ENCODE data around the gene SLC22A23. TPM values are rescaled to one million over a fixed set of nuclear protein-coding genes. Genes with fewer than 3 reads are reported as not detected.

SLC22A23 gene
- total RNA-seq, 2 experiments from 2014 or later, result 0.23 to 0.24 TPM

DNA sequence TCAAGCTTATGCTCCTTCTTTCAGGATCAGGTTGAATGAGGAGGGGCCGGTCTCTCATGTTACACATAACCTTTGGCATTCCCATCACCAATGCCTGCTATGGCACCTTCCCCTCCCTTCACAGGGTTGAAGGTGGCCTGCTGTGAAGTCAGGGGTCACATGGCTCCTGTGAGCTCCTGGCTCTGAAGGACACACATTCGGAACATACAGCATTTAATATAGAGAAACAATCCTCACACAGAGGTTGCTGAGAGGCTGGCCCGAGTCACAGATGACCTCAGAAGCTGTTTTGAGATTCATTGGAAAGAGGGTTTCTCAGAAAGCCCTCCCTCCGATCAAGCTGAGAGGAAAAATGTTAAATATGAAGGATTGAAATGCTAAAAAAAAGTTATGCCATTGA, 116.0 kb downstream of the SLC22A23 start:
- no peak overlapping the region for H3K4me3 Mint-ChIP-seq
- no peaks in the 10 kb centered on the region for H3K36me3 Mint-ChIP-seq (ENCODE audit: low read depth)
- ChIA-PET POLR2A (no interaction called here), CTCF (no interaction called here)
- DNase-seq (no peak), ATAC-seq (no peak)
- H3K27me3 Mint-ChIP-seq (ENCODE audit: low read depth), result peaks cover 1% of the 10 kb centered on the region
- no peaks in the 10 kb centered on the region for H3K9me3 Mint-ChIP-seq (ENCODE audit: insufficient read depth)
- peaks cover 10% of the 10 kb centered on the region for H3K4me1 Mint-ChIP-seq (ENCODE audit: low read depth)
- no peak overlapping the region for H3K27ac Mint-ChIP-seq

DNA sequence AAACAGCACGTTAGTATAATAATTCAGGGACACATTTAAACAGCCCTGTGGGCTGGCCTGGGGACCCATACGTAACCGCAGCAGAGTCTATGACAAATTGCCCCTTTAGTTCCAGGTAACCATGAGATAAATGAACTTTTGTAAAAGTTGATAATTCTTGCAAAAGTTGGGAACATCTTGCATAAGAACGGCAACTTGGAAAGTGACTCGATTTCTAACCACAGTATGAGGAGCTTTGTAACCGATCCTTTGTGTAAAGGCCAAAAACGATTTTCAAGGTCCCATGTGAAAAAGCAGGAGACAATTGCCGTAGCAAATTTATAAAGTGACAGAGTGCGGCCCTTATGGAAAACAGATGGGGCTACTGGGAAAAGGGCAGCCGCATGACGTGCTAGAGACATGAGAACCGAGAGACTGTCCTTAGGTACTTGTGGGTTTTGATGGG, 116.5 kb downstream of the SLC22A23 start:
- H3K9me3 Mint-ChIP-seq (ENCODE audit: insufficient read depth), result no peaks in the 10 kb centered on the region
- no peak for DNase-seq
- no peak overlapping the region for H3K4me3 Mint-ChIP-seq
- no peak overlapping the region for H3K27ac Mint-ChIP-seq
- ChIA-PET CTCF (no interaction called here), POLR2A (no interaction called here)
- H3K4me1 Mint-ChIP-seq (ENCODE audit: low read depth), result peaks cover 10% of the 10 kb centered on the region
- H3K27me3 Mint-ChIP-seq (ENCODE audit: low read depth), result peaks cover 1% of the 10 kb centered on the region
- no peaks in the 10 kb centered on the region for H3K36me3 Mint-ChIP-seq (ENCODE audit: low read depth)
- ATAC-seq, result no peak

DNA sequence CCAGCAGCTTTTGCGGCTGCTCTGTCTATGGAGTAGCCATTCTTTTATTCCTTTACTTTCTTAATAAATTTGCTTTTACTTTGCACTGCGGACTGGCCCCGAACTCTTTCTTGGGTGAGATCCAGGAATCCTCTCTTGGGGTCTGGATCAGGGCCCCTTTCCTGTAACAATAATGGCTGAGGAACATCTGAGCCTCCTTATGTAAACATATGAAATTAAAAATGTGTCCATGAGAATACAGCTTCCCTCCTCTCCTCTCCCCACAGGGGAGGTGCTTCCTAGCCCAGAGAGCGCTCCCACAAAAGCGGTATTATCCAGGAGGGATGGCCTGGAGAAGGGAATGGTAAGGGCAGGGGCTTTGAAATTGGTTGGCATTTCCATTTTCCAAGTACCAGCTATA, 117.0 kb downstream of the SLC22A23 start:
- DNase-seq (no peak), ATAC-seq (no peak)
- Mint-ChIP-seq H3K4me1 (ENCODE audit: low read depth) (peaks cover 10% of the 10 kb centered on the region), H3K27me3 (ENCODE audit: low read depth) (peaks cover 3% of the 10 kb centered on the region), H3K9me3 (ENCODE audit: insufficient read depth) (no peaks in the 10 kb centered on the region), H3K4me3 (no peak overlapping the region), H3K27ac (no peak overlapping the region), H3K36me3 (ENCODE audit: low read depth) (no peaks in the 10 kb centered on the region)
- CTCF ChIA-PET, result no interaction called here
- POLR2A ChIA-PET, result no interaction called here

DNA sequence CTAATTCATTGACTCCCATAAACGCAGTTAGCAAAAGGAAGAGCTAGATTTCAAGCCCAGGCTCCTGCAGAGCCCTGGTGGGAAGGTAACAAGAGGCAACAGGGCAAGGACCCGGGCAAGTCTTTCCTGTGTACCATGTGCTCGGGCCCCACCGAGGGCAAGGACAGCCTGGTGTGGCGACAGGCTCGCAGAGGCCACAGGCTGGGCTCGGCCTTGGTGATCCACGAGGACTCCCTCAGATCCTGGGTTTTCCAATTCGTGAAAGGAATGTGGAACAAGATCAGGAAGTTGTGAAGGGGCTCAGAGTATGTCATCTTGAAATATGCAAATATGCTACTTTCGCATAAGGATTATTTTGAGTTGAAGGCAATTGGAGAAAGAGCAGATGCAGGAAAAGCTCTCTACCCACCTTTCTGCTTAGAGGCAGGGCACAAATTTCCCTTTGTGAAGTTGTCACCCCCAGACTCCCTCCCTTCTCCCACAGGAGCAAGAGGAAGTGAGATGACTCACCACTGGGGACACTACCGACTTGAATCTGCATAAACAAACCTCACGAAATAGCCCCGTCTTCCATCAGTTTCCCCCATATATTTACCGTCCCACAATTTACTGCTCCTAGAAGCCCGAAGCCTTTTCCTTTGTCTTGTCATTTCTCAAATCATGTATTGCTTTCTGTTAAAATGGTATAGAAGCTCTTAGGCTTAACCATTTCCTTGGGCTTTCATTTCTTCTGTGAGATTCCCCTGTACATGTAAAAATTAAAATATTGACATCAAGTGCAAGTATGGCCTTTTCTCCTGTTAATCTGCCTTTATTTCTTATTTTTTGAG, 119.1 kb downstream of the SLC22A23 start:
- Mint-ChIP-seq H3K4me3 (no peak overlapping the region), H3K36me3 (ENCODE audit: low read depth) (no peaks in the 10 kb centered on the region), H3K27ac (no peak overlapping the region), H3K27me3 (ENCODE audit: low read depth) (peaks cover 4% of the 10 kb centered on the region), H3K9me3 (ENCODE audit: insufficient read depth) (no peaks in the 10 kb centered on the region), H3K4me1 (ENCODE audit: low read depth) (peaks cover 10% of the 10 kb centered on the region)
- CTCF ChIA-PET, result interaction anchor here (1.0 kb wide), 1 partner anchor 980 kb away, joined by 3 read pairs; no protein-coding TSS in a partner anchor
- no peak for DNase-seq
- no peak for ATAC-seq
- POLR2A ChIA-PET, result no interaction called here

DNA sequence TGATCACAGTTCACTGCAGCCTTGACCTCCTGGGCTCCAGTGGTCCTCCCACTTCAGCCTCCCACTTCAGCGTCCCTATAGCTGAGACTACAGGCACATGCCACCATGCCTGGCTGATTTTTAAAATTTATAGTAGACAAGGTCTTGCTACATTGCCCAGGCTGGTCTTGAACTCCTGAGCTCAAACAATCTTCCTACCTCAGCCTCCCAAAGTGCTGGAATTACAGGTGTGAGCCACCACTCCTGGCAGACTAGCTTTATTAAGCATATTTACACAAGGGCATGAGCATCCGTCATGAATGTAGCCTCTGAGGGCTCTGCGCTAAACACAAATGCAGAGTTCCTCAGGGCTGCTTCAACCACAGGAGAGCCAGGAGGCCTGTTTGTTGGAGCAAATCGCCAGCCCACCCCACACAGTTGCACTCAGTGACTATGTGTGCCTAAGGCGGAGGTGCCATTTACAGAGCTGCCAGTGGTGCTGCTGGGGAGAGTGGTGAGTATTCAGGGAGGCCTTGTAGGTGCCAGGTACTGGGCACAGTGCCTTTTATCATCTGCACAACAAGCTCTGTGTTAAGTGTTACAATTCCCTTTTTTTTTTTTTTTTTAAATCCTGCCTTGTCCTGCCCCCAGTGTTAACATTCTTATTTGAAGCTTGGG, 119.9 kb downstream of the SLC22A23 start:
- H3K27me3 Mint-ChIP-seq (ENCODE audit: low read depth), result peaks cover 4% of the 10 kb centered on the region
- DNase-seq (no peak), ATAC-seq (no peak)
- ChIA-PET POLR2A (no interaction called here), CTCF (interaction anchor here (1.0 kb wide), 1 partner anchor 981 kb away, joined by 3 read pairs; no protein-coding TSS in a partner anchor)
- H3K4me3 Mint-ChIP-seq, result no peak overlapping the region
- H3K4me1 Mint-ChIP-seq (ENCODE audit: low read depth), result peaks cover 10% of the 10 kb centered on the region
- H3K9me3 Mint-ChIP-seq (ENCODE audit: insufficient read depth), result no peaks in the 10 kb centered on the region
- H3K36me3 Mint-ChIP-seq (ENCODE audit: low read depth), result no peaks in the 10 kb centered on the region
- H3K27ac Mint-ChIP-seq, result no peak overlapping the region

DNA sequence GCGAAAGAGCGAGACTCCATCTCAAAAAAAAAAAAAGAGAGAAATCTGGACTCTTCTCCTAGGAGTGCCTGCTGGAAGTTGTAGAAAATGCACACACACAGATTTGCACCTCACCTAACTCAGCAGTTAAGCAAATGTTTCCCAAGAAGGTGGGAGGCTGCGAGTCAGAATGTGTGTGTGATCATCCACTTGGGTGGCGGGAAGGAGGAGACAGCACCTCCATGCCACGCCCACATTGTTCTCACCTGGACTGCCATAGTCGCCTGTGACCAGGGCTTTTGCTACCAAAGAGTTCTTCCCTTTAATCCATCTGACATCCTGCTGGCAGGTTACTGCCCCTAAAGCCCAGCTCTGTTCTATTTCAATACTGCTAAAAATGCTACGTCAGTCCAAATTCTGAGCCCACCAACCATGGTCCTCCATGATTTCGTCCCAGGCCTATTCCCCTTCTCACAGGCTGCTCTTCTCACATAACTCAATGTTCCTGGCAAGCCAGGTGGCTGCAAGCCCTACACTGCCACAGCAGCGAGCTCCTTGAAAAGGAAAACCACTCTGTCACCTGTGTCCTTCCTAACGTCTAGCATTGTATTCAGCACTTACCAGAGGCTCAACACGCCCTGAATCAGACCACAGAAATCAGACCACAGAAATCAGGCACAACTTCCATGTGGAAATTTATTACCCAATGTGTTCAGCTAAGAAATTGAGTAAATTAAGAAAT, 120.6 kb downstream of the SLC22A23 start:
- ATAC-seq (no peak), DNase-seq (no peak)
- peaks cover 7% of the 10 kb centered on the region for H3K27me3 Mint-ChIP-seq (ENCODE audit: low read depth)
- ChIA-PET CTCF (no interaction called here), POLR2A (no interaction called here)
- H3K36me3 Mint-ChIP-seq (ENCODE audit: low read depth), result no peaks in the 10 kb centered on the region
- H3K4me3 Mint-ChIP-seq, result no peak overlapping the region
- no peak overlapping the region for H3K27ac Mint-ChIP-seq
- H3K4me1 Mint-ChIP-seq (ENCODE audit: low read depth), result peaks cover 10% of the 10 kb centered on the region
- no peaks in the 10 kb centered on the region for H3K9me3 Mint-ChIP-seq (ENCODE audit: insufficient read depth)

DNA sequence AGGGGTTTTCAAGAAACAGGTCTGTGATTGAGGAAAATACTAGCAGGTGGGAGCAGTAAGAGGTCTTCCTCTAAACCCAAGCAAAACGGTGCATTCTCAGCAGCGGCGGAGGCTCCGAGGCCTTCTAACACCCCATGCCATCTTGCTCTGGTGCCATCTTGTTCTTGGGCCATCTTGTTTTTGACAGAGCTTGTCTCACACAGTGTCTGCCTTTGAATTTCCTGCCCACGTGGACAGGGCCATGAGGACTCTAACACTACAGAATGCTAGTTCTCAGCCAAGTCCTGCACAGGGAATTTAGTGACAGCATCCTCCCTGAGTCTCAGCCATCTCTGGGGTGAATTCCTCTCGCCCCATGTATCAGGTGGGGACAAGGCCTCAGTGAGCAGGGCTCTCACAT, 121.7 kb downstream of the SLC22A23 start:
- no peaks in the 10 kb centered on the region for H3K36me3 Mint-ChIP-seq (ENCODE audit: low read depth)
- DNase-seq, result no peak
- CTCF ChIA-PET, result no interaction called here
- POLR2A ChIA-PET, result no interaction called here
- peaks cover 10% of the 10 kb centered on the region for H3K4me1 Mint-ChIP-seq (ENCODE audit: low read depth)
- no peak for ATAC-seq
- H3K4me3 Mint-ChIP-seq, result no peak overlapping the region
- no peaks in the 10 kb centered on the region for H3K9me3 Mint-ChIP-seq (ENCODE audit: insufficient read depth)
- H3K27me3 Mint-ChIP-seq (ENCODE audit: low read depth), result peaks cover 7% of the 10 kb centered on the region
- H3K27ac Mint-ChIP-seq, result no peak overlapping the region

DNA sequence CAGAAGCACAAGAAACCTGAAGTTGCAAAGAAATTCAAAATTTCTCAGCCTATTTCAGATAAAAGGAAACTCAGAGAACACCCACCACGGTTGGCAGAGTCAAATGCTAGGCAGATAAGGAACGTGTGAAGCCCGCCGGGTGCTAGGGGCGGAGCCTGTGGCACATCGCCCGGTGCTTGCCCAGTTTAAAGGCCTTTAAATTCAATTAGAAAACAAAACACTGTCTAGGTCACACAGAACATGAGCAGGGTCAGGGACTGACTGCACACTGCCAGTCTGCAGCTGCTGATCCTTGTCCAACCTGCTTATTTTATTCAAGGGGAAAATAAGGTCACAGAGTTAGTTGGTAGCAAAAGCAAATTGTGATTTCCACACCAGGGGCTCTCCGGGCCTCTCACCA, 122.3 kb downstream of the SLC22A23 start:
- H3K27me3 Mint-ChIP-seq (ENCODE audit: low read depth), result peaks cover 7% of the 10 kb centered on the region
- POLR2A ChIA-PET, result no interaction called here
- no peak for ATAC-seq
- peaks cover 10% of the 10 kb centered on the region for H3K4me1 Mint-ChIP-seq (ENCODE audit: low read depth)
- CTCF ChIA-PET, result no interaction called here
- no peak for DNase-seq
- H3K4me3 Mint-ChIP-seq, result no peak overlapping the region
- no peaks in the 10 kb centered on the region for H3K9me3 Mint-ChIP-seq (ENCODE audit: insufficient read depth)
- no peaks in the 10 kb centered on the region for H3K36me3 Mint-ChIP-seq (ENCODE audit: low read depth)
- no peak overlapping the region for H3K27ac Mint-ChIP-seq

DNA sequence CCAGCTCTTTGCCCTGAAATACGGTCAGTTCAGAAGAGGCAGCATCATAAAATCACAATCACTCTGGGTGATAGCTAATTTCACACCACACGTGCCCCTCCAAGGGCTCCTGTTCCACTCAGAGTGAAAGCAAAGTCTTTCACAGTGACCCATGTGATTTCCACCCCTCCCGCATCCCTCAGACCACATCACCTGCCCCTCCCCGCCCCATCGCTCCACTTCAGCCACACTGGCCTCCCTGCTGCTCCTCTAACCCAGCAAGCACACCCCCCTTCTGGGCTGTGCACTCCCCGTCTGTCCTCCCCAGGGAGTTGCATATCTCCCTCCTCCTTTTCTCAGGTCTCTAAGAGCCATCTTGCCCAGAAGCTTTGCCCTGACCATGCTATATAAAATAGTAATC, 123.6 kb downstream of the SLC22A23 start:
- ChIA-PET POLR2A (no interaction called here), CTCF (no interaction called here)
- peaks cover 7% of the 10 kb centered on the region for H3K27me3 Mint-ChIP-seq (ENCODE audit: low read depth)
- no peak overlapping the region for H3K4me3 Mint-ChIP-seq
- DNase-seq (no peak), ATAC-seq (no peak)
- H3K27ac Mint-ChIP-seq, result no peak overlapping the region
- peaks cover 7% of the 10 kb centered on the region for H3K4me1 Mint-ChIP-seq (ENCODE audit: low read depth)
- no peaks in the 10 kb centered on the region for H3K9me3 Mint-ChIP-seq (ENCODE audit: insufficient read depth)
- H3K36me3 Mint-ChIP-seq (ENCODE audit: low read depth), result no peaks in the 10 kb centered on the region

DNA sequence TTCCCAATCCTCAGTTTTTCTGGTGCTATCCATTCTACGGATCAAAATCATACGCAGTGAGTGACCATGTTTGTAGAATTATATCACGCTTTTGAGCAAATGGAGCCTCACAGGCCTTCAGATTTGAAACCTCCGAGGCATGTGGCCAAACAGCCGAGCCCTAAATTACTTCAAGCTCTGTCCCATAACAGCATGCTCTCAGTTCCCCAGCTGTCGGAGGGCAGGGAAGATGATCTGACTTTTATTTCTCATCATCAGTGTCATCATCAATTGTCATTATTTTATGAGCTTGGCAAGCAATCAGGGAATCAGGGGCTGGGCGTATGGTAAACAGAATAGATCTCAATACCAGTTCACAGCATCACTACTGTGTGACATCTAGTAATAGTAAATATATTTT, 124.9 kb downstream of the SLC22A23 start:
- H3K27ac Mint-ChIP-seq, result no peak overlapping the region
- ChIA-PET CTCF (no interaction called here), POLR2A (no interaction called here)
- DNase-seq, result no peak
- no peaks in the 10 kb centered on the region for H3K9me3 Mint-ChIP-seq (ENCODE audit: insufficient read depth)
- H3K36me3 Mint-ChIP-seq (ENCODE audit: low read depth), result no peaks in the 10 kb centered on the region
- no peak overlapping the region for H3K4me3 Mint-ChIP-seq
- peaks cover 7% of the 10 kb centered on the region for H3K27me3 Mint-ChIP-seq (ENCODE audit: low read depth)
- ATAC-seq, result no peak
- no peaks in the 10 kb centered on the region for H3K4me1 Mint-ChIP-seq (ENCODE audit: low read depth)

DNA sequence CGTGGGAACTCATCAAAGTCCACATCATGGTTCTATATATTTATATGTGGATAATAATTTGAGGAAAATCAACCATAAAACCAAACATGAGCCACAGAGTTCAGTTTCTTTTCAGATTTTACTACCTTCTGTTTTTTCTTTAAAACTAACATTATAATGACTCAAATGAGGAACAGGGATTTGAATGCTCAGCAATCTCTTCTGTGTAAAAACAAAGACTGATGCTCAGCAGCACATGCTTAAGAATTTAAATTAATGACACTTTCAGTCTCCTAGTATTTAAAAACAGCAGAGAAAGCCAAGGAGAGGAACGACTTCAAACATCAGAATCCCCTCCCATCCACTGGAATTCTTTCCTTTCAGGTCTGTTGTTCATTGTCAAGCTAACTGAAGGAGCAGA, 125.4 kb downstream of the SLC22A23 start:
- CTCF ChIA-PET, result interaction anchor here (0.7 kb wide), 1 partner anchor 13 kb away, joined by 3 read pairs; no protein-coding TSS in a partner anchor
- Mint-ChIP-seq H3K27me3 (ENCODE audit: low read depth) (peaks cover 7% of the 10 kb centered on the region), H3K9me3 (ENCODE audit: insufficient read depth) (no peaks in the 10 kb centered on the region), H3K4me3 (no peak overlapping the region), H3K27ac (no peak overlapping the region), H3K36me3 (ENCODE audit: low read depth) (no peaks in the 10 kb centered on the region), H3K4me1 (ENCODE audit: low read depth) (no peaks in the 10 kb centered on the region)
- DNase-seq (no peak), ATAC-seq (no peak)
- POLR2A ChIA-PET, result no interaction called here

DNA sequence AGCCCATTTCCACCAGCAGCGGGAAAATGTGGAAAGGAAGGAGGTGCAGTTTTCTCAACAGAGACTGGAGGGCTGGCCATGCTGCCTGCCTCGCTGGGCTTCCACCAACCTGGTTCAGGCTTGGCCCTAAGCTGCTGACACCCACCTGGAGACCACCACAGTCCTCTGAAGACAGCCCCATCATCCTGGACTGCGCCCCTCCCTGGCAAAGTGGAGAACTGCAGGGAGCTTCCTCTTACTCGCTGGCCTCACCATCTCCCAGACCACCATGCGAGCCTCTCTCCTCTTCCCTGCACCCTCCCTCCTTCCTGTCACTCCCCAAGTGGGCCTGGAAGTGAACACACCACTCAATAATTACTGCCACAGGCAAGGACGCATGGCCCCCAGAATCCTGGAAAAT, 126.7 kb downstream of the SLC22A23 start:
- no peak for ATAC-seq

More for the DNA sequence above, 126.7 kb downstream of the SLC22A23 start:
- no peaks in the 10 kb centered on the region for H3K4me1 Mint-ChIP-seq (ENCODE audit: low read depth)
- ChIA-PET POLR2A (no interaction called here), CTCF (no interaction called here)
- H3K36me3 Mint-ChIP-seq (ENCODE audit: low read depth), result no peaks in the 10 kb centered on the region
- DNase-seq, result no peak
- no peaks in the 10 kb centered on the region for H3K9me3 Mint-ChIP-seq (ENCODE audit: insufficient read depth)
- no peak overlapping the region for H3K4me3 Mint-ChIP-seq
- peaks cover 11% of the 10 kb centered on the region for H3K27me3 Mint-ChIP-seq (ENCODE audit: low read depth)
- no peak overlapping the region for H3K27ac Mint-ChIP-seq

All from activated CD8-positive, alpha-beta T cell treated with anti-CD3 and anti-CD28 coated beads, Interleukin-2, amount 10 ng/mL, durations not matched to agents 7 days and 5 days (primary cell).